GM18526 (cell line): ENCODE measurements around the gene FAM169A.

Experiments used
- POLR2A ChIP-seq: IDR thresholded peaks from 3 replicates; pipeline ENCODE4 v1.6.1; 2011; ENCODE audit not compliant: insufficient read length; ENCODE audit errors: extremely low read depth

FAM169A gene

DNA sequence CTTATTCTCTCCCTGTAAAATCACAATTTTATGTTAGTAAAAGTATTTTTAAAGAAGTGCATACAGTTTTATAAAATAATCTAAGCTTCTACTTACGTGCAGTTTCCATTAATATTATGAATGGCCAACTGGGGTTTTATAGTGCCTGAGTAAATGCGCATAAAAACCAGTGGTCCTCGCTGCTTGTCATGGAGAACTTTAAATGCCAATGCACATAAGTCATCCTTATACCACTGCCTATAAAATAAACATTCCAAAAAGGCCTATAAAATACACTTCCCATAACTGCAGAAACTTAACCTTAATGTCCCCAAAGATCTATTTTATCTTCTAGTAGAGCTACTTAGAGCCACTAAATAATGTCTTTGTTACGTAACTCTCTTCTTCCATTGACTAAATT lies 127.8 kb downstream of the FAM169A start:
- no peak for TF ChIP-seq POLR2A

DNA sequence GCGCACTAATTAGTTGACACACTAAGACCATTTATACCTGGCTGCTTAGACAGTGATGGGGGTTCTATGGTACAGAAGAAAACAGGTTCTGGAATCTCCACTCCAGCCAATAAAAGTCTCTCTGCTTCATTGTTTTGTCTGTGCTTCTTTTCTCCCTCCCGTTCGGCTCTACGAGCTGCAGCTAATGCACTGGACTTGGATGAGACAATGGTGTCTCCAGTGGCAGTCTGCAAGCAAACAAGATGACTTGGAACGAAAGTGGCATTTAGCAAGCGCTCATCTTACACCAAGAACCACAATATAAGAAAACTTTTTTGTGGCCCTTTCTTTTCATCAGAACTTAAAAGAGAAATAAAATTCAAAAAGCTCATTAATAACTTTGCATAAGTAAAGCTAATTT lies 129.4 kb downstream of the FAM169A start:
- no peak for TF ChIP-seq POLR2A
